ENCODE measurements around the gene PARD6G. TPM values are rescaled to one million over a fixed set of nuclear protein-coding genes. Genes with fewer than 3 reads are reported as not detected.

Gene PARD6G
- total and polyA plus RNA-seq, 2 of the 8 experiments (the other 6 are each of a cell fraction or from before 2014, with no cell fraction given), result 11.3 to 17.9 TPM

- no peak overlapping the region for H3K27ac ChIP-seq (ENCODE audit: low read depth, low read length)
- POLR2A ChIA-PET (ENCODE audit: partially characterized antibody), result no interaction called here
- 87% methylated on average over 6 of the region's 8 CpGs; no CpG with 5 or more reads in 1 of the 2 experiments for WGBS, 2 experiments (ENCODE audit: extremely low coverage in 1 of 2, insufficient coverage in 1 of 2, insufficient read length in 1 of 2, insufficient replicate concordance in 2 of 2, low coverage in 1 of 2, low lambda C conversion rate in 2 of 2, missing lambda C conversion rate in 1 of 2)
- no peak for TF ChIP-seq USF2 (IDR thresholded peaks at IDR 0.05; ENCODE audit: low read length)
- no peak for TF ChIP-seq TAF7 (optimal IDR thresholded peaks at IDR 0.05; ENCODE audit: borderline replicate concordance, low read depth, low read length)
- TF ChIP-seq MAX (IDR thresholded peaks at IDR 0.05), result no peak
- TF ChIP-seq KDM4A (IDR thresholded peaks at IDR 0.05; ENCODE audit: low read depth, low read length, severe bottlenecking), result no peak
- no peak for TF ChIP-seq SAP30 (IDR thresholded peaks at IDR 0.05; ENCODE audit: insufficient read depth, insufficient replicate concordance, low read length)
- TF ChIP-seq CBX8 (IDR thresholded peaks at IDR 0.05; ENCODE audit: borderline replicate concordance, low read depth, low read length), result no peak
- no peak for TF ChIP-seq CREB1 (IDR thresholded peaks at IDR 0.05)
- no peak for TF ChIP-seq JUN (IDR thresholded peaks at IDR 0.05; ENCODE audit: low read depth, low read length)
- TF ChIP-seq EZH2 (IDR thresholded peaks at IDR 0.05; ENCODE audit: low read depth, low read length, severe bottlenecking), result no peak
- no peak for TF ChIP-seq SP2 (IDR thresholded peaks at IDR 0.05; ENCODE audit: low read length)
- no peak for TF ChIP-seq ATF2 (IDR thresholded peaks at IDR 0.05; ENCODE audit: low read length)
These were observed 5.9 kb upstream of the PARD6G start for GRCh38 chr18:80253236-80253635.

More at GRCh38 chr18:80253236-80253635, 5.9 kb upstream of the PARD6G start:
- no peaks in the 10 kb centered on the region for H4K20me1 ChIP-seq (replicated peaks in 1 of 2; ENCODE audit: control insufficient read depth in 1 of 2, insufficient read depth in 2 of 2, low read length in 2 of 2)
- no peak overlapping the region for H3K9ac ChIP-seq (replicated peaks in 1 of 4; ENCODE audit: extremely low read depth in 1 of 4, low read depth in 3 of 4, low read length in 3 of 4)
- H3K4me1 ChIP-seq (replicated peaks in 1 of 4; ENCODE audit: control insufficient read depth in 3 of 4, insufficient read depth in 4 of 4, low read length in 3 of 4), result no peaks in the 10 kb centered on the region
- no peak overlapping the region for H2AFZ ChIP-seq (ENCODE audit: low read length)
- H3K36me3 ChIP-seq (ENCODE audit: control insufficient read depth in 2 of 4, insufficient read depth in 4 of 4, low read length in 3 of 4), result no peaks in the 10 kb centered on the region
- no peak overlapping the region for H4K5ac ChIP-seq (ENCODE audit: insufficient read length, low read depth, low read length)
- no peaks in the 10 kb centered on the region for H3K79me2 ChIP-seq (ENCODE audit: control insufficient read depth in 1 of 2, insufficient read depth in 2 of 2, low read length in 2 of 2)
- no peaks in the 10 kb centered on the region for H3K79me1 ChIP-seq (ENCODE audit: low read depth, low read length)
- H3K14ac ChIP-seq (ENCODE audit: insufficient read length), result no peak overlapping the region
- no peak overlapping the region for H3K4me2 ChIP-seq (ENCODE audit: insufficient read depth in 1 of 2, low read depth in 2 of 2, low read length in 2 of 2)
- no peak overlapping the region for H2BK120ac ChIP-seq (replicated peaks; ENCODE audit: low read depth, low read length)
- H3K9me3 ChIP-seq (ENCODE audit: insufficient read depth in 2 of 2, low read depth in 1 of 2, low read length in 1 of 2), result peaks cover 5 to 13% of the 10 kb centered on the region in 2 experiments; a peak in 2 of 4 replicates
- no peak for DNase-seq (ENCODE audit: low read depth in 1 of 2, low spot score in 2 of 2)
- H3K27me3 ChIP-seq (replicated peaks in 1 of 4; ENCODE audit: control insufficient read depth in 3 of 4, extremely low read depth in 1 of 4, insufficient read depth in 3 of 4, low read length in 3 of 4), result no peaks in the 10 kb centered on the region; a peak in 1 of 7 replicates
- no peak overlapping the region for H3K18ac ChIP-seq (ENCODE audit: extremely low read depth, low read length)
- peaks cover 2% of the 10 kb centered on the region; the same call in 1 of the 2 replicates for H3K23me2 ChIP-seq (ENCODE audit: low read depth, low read length)
- H2BK20ac ChIP-seq (ENCODE audit: low read length), result no peak overlapping the region
- FAIRE-seq, result no peak
- no peak overlapping the region for H3K23ac ChIP-seq (ENCODE audit: insufficient read length)
- no peak overlapping the region for H2AK5ac ChIP-seq (ENCODE audit: low read depth, low read length)
- CTCF ChIA-PET (ENCODE audit: partially characterized antibody), result interaction anchor here (0.6 to 1.9 kb wide), 3 partner anchors 10 to 326 kb away, joined by 3 to 4 read pairs (median 3); no protein-coding TSS in a partner anchor
- H3K4ac ChIP-seq (replicated peaks; ENCODE audit: insufficient read length, low read depth, low read length), result no peak overlapping the region
- no peak overlapping the region for H2BK12ac ChIP-seq (ENCODE audit: low read depth, low read length)
- no peak overlapping the region for H3K4me3 ChIP-seq (ENCODE audit: extremely low read depth in 1 of 4, insufficient read depth in 2 of 4, low read depth in 3 of 4, low read length in 4 of 4)
- no peak overlapping the region for H2BK5ac ChIP-seq (ENCODE audit: low read depth, low read length)
- H2BK15ac ChIP-seq (ENCODE audit: low read length), result no peak overlapping the region
- no peak overlapping the region for H3K56ac ChIP-seq (replicated peaks; ENCODE audit: insufficient read length, low read depth, low read length)
- H4K8ac ChIP-seq (ENCODE audit: extremely low read depth, insufficient read depth, low read length), result no peak overlapping the region
- no peak overlapping the region for H4K91ac ChIP-seq (replicated peaks; ENCODE audit: insufficient read length, low read length)

Measured in H1 (cell line).